KOPT-K1 (cell line): ENCODE results near the gene PIR.

Source experiments
- H3K27ac ChIP-seq: fragments of 200-600 bp; sonication (generic); 2 replicates; pipeline ENCODE4 v1.5.1; 2016; ENCODE audit warnings: antibody characterized with exemption, mild to moderate bottlenecking, low read depth, low read length; ENCODE audit not compliant: poor library complexity, severe bottlenecking
- H3K36me3 ChIP-seq: fragments of 200-600 bp; sonication (generic); 2 replicates; pipeline ENCODE4 v1.5.1; 2017; ENCODE audit warnings: antibody characterized with exemption, mild to moderate bottlenecking, low read length, moderate library complexity; ENCODE audit not compliant: insufficient read depth
- H3K9me3 ChIP-seq: fragments of 200-600 bp; sonication (generic); 2 replicates; pipeline ENCODE4 v1.5.1; 2017; ENCODE audit warnings: antibody characterized with exemption, low read length, mild to moderate bottlenecking; ENCODE audit not compliant: insufficient read depth, poor library complexity, severe bottlenecking

PIR gene

GRCh38 chrX:15501506-15501905 lies 8.4 kb upstream of the PIR start:
- no peaks in the 10 kb centered on the region for H3K9me3 ChIP-seq
- no peaks in the 10 kb centered on the region for H3K36me3 ChIP-seq
- no peak overlapping the region for H3K27ac ChIP-seq

GRCh38 chrX:15500497-15500966 lies 7.4 kb upstream of the PIR start, which contains the start of gene BMX:
Gene BMX (plus strand): TSS chrX:15500807. CDS start chrX:15508354, 7,547 bp downstream.
- Histone ChIP-seq H3K9me3 (no peaks in the 10 kb centered on the region), H3K27ac (no peak within 1 kb of the TSS), H3K36me3 (no peaks in the 10 kb centered on the region)

DNA sequence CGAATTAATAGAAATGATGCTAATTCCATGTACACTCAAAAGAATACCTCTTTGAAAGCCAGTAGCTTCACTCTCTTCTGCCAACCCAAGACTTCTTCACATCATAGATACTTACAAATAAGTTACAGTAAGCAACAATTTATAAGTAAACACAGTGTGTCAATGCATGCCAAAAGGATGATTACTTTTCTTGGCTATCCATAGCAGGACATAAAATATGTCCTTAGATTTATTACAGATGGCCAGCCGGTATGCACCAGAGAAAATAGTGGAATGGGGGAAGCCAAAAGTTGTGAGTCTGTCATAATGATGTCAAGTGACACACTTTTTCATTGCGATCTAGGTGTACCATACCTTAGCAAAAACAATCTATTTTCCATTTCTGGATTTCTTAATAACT lies 6.8 kb upstream of the PIR start:
- Histone ChIP-seq H3K9me3 (no peaks in the 10 kb centered on the region), H3K27ac (no peak overlapping the region), H3K36me3 (no peaks in the 10 kb centered on the region)

DNA sequence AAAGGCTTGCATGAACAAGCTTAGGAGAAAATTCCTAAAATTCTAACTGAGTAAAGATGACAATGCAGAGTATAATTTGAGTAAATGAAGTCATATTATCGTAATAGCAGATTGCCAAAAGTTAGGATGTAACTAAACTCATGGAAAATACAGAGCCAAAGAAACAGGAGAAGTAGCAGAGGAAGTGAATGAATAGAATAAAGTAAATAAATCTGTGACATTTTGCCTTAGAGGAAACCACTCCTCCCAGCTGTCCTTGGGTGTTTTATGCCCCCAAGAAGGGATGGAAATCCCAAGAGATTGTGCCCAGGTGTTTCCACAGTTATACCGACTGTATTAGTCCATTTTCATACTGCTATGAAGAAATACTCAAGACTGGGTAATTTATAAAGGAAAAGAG lies 5.6 kb upstream of the PIR start:
- no peaks in the 10 kb centered on the region for H3K36me3 ChIP-seq
- no peaks in the 10 kb centered on the region for H3K9me3 ChIP-seq
- H3K27ac ChIP-seq = no peak overlapping the region

DNA sequence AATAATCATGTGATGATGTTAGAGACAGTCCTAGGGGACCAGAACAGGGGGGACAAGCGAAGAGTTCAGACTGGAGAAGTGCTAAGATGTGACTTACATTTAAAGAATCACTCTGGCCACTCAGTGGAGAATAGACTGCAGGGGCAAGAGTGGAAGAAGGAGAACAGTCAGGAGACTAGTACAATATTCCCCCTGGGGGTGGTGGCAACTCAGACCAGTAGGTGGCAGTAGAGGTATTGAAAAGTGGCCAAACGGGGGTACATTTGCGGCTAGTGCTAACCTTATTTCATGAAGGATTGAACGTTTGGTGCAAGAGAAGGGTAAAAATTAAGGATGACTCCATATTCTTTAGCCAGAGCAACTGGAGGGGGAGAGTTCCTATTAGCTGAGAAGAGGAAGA lies 4.7 kb upstream of the PIR start:
- Histone ChIP-seq H3K27ac (no peak overlapping the region), H3K9me3 (no peaks in the 10 kb centered on the region), H3K36me3 (no peaks in the 10 kb centered on the region)

DNA sequence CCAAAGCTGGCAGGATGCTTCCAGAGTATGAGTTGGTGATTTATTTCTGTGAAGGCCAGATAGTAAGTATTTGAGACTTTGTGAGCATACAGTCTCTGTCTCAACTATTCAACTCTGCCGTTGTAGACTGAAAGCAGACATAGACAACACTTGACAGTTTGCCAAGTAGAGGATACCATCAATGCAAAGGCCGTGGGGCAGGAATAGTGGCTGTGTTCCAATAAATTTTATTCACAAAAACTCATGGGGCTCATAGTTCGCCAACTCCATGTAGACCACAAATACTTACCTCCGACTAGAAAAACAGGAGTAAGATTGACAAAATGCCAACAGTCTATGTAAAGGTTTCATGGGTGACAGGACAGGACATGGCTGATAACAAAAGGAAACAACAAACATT lies 3.7 kb upstream of the PIR start:
- H3K36me3 ChIP-seq = no peaks in the 10 kb centered on the region
- no peak overlapping the region for H3K27ac ChIP-seq
- H3K9me3 ChIP-seq = no peaks in the 10 kb centered on the region

- Histone ChIP-seq H3K9me3 (no peaks in the 10 kb centered on the region), H3K36me3 (no peaks in the 10 kb centered on the region), H3K27ac (no peak overlapping the region)
Measured at GRCh38 chrX:15495801-15496200, 2.7 kb upstream of the PIR start.

DNA sequence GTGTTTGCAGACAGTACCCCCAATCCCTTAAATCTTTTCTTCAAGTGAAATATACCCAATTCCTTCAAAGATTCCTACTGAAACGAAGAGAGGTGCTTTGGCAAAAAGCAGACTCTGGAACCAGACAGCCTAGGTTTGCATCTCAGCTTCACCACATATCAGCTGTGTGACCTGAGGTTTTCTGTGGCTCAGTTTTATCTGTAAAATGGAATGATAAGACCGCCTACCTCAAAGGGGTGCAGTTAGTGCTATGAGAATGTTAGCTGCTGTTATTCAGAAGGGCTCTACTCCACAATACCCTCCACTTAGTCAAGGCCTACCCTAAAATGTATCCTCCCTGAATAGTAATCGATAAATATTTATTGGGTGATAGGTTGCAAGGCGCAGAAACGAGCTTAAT lies 664 bp downstream of the PIR start:
- H3K36me3 ChIP-seq = no peaks in the 10 kb centered on the region
- no peak overlapping the region for H3K27ac ChIP-seq
- no peaks in the 10 kb centered on the region for H3K9me3 ChIP-seq

GRCh38 chrX:15483891-15484290 lies 9.2 kb downstream of the PIR start:
- no peaks in the 10 kb centered on the region for H3K36me3 ChIP-seq
- H3K27ac ChIP-seq = no peak overlapping the region
- no peaks in the 10 kb centered on the region for H3K9me3 ChIP-seq

DNA sequence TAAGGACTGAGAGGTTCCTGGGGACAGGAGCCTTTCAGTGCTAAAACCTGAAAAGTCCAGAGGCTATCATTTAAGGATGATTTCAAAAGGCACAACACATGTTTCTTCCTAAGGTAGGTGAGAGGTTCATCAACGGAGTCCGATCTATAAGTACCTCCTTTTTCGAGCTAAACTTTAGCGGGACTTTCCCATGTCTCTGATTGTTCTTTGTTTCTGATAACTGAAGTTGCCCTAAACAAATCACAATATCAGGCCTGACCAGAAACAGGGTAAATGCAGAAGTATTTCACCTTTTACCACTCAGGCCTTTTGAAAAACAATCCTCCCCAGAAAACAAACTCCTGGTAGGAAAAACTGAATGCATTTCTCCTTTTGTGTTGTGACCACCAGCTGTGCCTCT lies 17.6 kb downstream of the PIR start:
- no peak overlapping the region for H3K27ac ChIP-seq
- no peaks in the 10 kb centered on the region for H3K36me3 ChIP-seq
- H3K9me3 ChIP-seq = no peaks in the 10 kb centered on the region

- H3K27ac ChIP-seq = no peak overlapping the region
- no peaks in the 10 kb centered on the region for H3K36me3 ChIP-seq
Measured at GRCh38 chrX:15475021-15475420, 18.1 kb downstream of the PIR start.

DNA sequence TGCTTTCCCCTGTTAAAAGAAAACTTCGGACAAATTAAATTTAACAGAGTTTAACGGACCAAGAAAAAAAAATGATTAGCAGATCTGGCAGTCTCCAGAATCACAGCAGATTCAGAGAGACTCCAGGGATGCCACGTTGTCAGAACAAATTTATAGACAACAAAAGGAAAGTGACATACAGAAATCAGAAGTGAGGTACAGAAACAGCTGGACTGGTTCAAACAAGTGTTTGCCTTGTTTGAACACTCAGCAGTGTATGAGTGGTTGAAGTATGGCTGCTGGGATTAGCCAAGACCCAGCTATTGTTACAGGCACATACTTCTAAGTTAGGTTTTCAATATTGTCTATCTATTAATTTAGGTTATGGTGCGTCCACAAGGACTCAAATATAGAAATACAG lies 19.1 kb downstream of the PIR start:
- no peaks in the 10 kb centered on the region for H3K36me3 ChIP-seq

More at GRCh38 chrX:15475021-15475420, 18.1 kb downstream of the PIR start:
- H3K9me3 ChIP-seq = no peaks in the 10 kb centered on the region

DNA sequence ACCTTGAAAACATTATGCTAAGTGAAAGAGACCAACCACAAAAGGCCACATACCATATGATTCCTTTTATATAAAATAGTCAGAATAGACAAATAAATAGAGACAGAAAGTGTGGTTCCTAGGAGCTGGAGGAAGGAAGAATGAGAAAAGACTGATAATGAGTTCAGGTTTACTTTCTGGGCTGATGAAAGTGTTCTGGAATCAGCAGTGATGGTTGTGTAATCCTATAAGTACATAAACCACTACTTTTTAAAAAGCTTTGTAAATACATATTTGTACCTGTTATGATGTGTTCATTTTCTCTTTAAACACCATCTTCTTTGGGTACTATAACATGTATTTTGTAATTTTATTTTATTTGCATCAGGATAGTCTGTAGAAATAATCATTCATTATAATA lies 20.6 kb downstream of the PIR start:
- Histone ChIP-seq H3K9me3 (no peaks in the 10 kb centered on the region), H3K27ac (no peak overlapping the region), H3K36me3 (no peaks in the 10 kb centered on the region)

More for the DNA sequence above, 19.1 kb downstream of the PIR start:
- no peaks in the 10 kb centered on the region for H3K9me3 ChIP-seq
- no peak overlapping the region for H3K27ac ChIP-seq

- H3K27ac ChIP-seq = no peak overlapping the region
- H3K9me3 ChIP-seq = no peaks in the 10 kb centered on the region
- no peaks in the 10 kb centered on the region for H3K36me3 ChIP-seq
Measured at GRCh38 chrX:15471028-15471427, 22.1 kb downstream of the PIR start.

GRCh38 chrX:15469613-15470012 lies 23.5 kb downstream of the PIR start:
- Histone ChIP-seq H3K27ac (no peak overlapping the region), H3K9me3 (no peaks in the 10 kb centered on the region), H3K36me3 (no peaks in the 10 kb centered on the region)

DNA sequence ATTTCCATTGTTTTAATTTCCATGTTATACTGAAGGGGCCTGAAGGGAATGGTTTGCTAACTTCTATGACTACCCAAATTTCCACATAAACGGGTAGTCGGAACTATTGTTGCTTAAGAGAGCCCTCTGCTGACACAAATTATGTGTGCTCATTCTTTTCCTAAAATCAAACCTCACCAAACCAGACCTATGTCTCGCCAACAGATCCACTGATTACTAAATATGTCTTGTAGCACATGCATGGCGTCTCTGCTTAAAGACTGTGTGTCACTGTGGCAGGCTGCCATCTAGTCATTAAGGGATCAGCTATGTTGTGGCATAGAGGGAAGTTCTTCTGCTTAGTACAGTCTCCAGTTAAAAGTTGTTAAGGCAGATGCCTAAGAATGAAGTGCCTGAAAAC lies 25.1 kb downstream of the PIR start:
- Histone ChIP-seq H3K36me3 (no peaks in the 10 kb centered on the region), H3K9me3 (no peaks in the 10 kb centered on the region), H3K27ac (no peak overlapping the region)
